ENCODE results near the gene ZNF462. TPM values are rescaled to one million over a fixed set of nuclear protein-coding genes. Genes with fewer than 3 reads are reported as not detected.

The ZNF462 gene
- total RNA-seq, 1 experiment from 2014 or later, result 121 TPM

DNA sequence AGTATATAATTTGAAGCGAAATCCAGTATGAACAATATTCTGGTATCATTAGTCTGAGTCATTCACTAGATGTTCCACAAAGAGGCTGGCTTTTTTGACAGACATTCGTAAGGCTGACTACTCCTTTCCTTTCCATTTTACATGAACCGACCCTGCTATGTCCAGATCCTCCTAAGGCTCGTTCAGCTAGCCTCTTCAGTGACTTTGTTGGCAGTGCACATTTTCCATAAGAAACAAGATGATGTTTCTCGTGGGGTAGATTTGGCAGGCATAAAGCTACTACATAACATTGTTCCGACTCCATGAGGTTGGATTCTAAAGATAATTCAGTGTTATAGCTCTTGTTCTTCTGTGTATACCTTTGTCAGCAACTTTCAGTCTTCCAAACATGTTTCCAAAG is 49.0 kb downstream of the ZNF462 start (continued):
- no peak for TF ChIP-seq ZNF512 (CRISPR knock-in tag; IDR thresholded peaks at IDR 0.05; ENCODE audit: borderline replicate concordance)
- no peak for TF ChIP-seq TP53 (CRISPR knock-in tag; IDR thresholded peaks at IDR 0.05)

DNA sequence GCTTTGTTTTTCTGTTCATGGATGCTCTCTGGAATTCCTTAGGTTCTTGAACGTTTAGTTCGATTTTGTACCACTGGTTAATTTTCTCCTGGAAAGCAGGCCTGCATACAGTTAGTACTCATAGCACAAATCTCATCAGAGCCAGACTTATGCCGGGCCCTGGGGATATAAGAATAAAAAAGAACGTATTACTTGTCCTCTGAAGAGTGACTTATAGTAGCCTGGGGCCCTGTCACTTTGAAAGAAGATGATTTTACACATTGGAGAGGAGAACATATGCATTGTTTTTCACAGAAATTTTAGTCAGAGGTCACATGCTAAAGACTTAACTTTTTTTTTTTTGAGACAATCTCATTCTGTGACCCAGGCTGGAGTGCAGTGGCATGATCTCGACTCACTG is 50.3 kb downstream of the ZNF462 start:
- no peaks in the 10 kb centered on the region for H3K9me3 Mint-ChIP-seq
- no peak for ATAC-seq
- H3K36me3 Mint-ChIP-seq, result peaks cover 12% of the 10 kb centered on the region
- H3K27ac Mint-ChIP-seq, result no peak overlapping the region
- H3K27me3 Mint-ChIP-seq (ENCODE audit: low read depth), result no peaks in the 10 kb centered on the region
- no peak overlapping the region for H3K4me3 Mint-ChIP-seq
- peaks cover 69% of the 10 kb centered on the region for H3K4me1 Mint-ChIP-seq
- TF ChIP-seq RORB (CRISPR knock-in tag; IDR thresholded peaks at IDR 0.05), result no peak
- TF ChIP-seq, protein P1, sequence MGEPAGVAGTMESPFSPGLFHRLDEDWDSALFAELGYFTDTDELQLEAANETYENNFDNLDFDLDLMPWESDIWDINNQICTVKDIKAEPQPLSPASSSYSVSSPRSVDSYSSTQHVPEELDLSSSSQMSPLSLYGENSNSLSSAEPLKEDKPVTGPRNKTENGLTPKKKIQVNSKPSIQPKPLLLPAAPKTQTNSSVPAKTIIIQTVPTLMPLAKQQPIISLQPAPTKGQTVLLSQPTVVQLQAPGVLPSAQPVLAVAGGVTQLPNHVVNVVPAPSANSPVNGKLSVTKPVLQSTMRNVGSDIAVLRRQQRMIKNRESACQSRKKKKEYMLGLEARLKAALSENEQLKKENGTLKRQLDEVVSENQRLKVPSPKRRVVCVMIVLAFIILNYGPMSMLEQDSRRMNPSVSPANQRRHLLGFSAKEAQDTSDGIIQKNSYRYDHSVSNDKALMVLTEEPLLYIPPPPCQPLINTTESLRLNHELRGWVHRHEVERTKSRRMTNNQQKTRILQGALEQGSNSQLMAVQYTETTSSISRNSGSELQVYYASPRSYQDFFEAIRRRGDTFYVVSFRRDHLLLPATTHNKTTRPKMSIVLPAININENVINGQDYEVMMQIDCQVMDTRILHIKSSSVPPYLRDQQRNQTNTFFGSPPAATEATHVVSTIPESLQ (CRISPR knock-in tag; IDR thresholded peaks at IDR 0.05), result no peak
- no peak for TF ChIP-seq SP1 (CRISPR knock-in tag; conservative IDR thresholded peaks at IDR 0.05)
- no peak for DNase-seq (ENCODE audit: low spot score)
- ChIA-PET POLR2A (no interaction called here), CTCF (interaction anchor here (0.8 kb wide), 1 partner anchor 627 kb away, joined by 3 read pairs; no protein-coding TSS in a partner anchor)

DNA sequence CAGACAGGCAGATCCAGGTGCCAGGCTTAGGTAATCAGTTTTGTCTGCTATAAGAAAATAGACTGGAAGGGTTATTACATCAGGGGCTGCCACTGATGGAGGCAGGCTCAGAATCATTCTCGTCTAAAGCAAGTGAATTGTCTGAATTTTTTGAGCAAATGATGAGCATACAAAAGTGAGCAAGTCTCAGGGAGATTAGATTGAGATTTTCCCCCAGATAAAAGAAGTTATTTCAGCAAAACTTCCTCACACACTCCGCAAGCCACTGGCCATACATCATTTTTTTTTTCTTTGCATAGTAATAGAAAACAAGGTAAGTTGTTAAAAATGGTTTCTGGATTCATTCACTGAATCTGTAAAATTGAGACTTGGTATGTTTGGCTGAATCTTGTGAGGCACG is 52.9 kb downstream of the ZNF462 start:
- Mint-ChIP-seq H3K4me3 (no peak overlapping the region), H3K36me3 (peaks cover 31% of the 10 kb centered on the region), H3K4me1 (peaks cover 78% of the 10 kb centered on the region), H3K9me3 (0 out of 2 replicates have a peak, but pooled peaks cover 3% of the 10 kb centered on the region), H3K27ac (peak overlapping the region; percentile 6; the same call in 1 of the 2 replicates), H3K27me3 (ENCODE audit: low read depth) (no peaks in the 10 kb centered on the region)
- ATAC-seq (no peak), DNase-seq (ENCODE audit: low spot score) (no peak)
- ChIA-PET POLR2A (no interaction called here), CTCF (no interaction called here)
- TF ChIP-seq ZNF512 (CRISPR knock-in tag; IDR thresholded peaks at IDR 0.05; ENCODE audit: borderline replicate concordance), result no peak
- TF ChIP-seq ZNF219 (CRISPR knock-in tag; IDR thresholded peaks at IDR 0.05; ENCODE audit: borderline replicate concordance), result no peak
- TF ChIP-seq, protein P2, sequence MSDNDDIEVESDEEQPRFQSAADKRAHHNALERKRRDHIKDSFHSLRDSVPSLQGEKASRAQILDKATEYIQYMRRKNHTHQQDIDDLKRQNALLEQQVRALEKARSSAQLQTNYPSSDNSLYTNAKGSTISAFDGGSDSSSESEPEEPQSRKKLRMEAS (CRISPR knock-in tag; IDR thresholded peaks at IDR 0.05), result no peak
- TF ChIP-seq KAT7 (CRISPR knock-in tag; IDR thresholded peaks at IDR 0.05; ENCODE audit: borderline replicate concordance), result no peak
- TF ChIP-seq, protein P3, sequence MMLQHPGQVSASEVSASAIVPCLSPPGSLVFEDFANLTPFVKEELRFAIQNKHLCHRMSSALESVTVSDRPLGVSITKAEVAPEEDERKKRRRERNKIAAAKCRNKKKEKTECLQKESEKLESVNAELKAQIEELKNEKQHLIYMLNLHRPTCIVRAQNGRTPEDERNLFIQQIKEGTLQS (CRISPR knock-in tag; conservative IDR thresholded peaks at IDR 0.05), result no peak
- TF ChIP-seq PREB (CRISPR knock-in tag; IDR thresholded peaks at IDR 0.05; ENCODE audit: borderline replicate concordance), result no peak
- no peak for TF ChIP-seq ZSCAN18 (CRISPR knock-in tag; IDR thresholded peaks at IDR 0.05)
- TF ChIP-seq, protein P4, sequence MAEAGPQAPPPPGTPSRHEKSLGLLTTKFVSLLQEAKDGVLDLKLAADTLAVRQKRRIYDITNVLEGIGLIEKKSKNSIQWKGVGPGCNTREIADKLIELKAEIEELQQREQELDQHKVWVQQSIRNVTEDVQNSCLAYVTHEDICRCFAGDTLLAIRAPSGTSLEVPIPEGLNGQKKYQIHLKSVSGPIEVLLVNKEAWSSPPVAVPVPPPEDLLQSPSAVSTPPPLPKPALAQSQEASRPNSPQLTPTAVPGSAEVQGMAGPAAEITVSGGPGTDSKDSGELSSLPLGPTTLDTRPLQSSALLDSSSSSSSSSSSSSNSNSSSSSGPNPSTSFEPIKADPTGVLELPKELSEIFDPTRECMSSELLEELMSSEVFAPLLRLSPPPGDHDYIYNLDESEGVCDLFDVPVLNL (CRISPR knock-in tag; IDR thresholded peaks at IDR 0.05; ENCODE audit: borderline replicate concordance, low read depth), result no peak
- TF ChIP-seq, protein P5, sequence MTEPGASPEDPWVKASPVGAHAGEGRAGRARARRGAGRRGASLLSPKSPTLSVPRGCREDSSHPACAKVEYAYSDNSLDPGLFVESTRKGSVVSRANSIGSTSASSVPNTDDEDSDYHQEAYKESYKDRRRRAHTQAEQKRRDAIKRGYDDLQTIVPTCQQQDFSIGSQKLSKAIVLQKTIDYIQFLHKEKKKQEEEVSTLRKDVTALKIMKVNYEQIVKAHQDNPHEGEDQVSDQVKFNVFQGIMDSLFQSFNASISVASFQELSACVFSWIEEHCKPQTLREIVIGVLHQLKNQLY (CRISPR knock-in tag; IDR thresholded peaks at IDR 0.05), result no peak
- TF ChIP-seq RORB (CRISPR knock-in tag; IDR thresholded peaks at IDR 0.05), result no peak
- TF ChIP-seq, protein P6, sequence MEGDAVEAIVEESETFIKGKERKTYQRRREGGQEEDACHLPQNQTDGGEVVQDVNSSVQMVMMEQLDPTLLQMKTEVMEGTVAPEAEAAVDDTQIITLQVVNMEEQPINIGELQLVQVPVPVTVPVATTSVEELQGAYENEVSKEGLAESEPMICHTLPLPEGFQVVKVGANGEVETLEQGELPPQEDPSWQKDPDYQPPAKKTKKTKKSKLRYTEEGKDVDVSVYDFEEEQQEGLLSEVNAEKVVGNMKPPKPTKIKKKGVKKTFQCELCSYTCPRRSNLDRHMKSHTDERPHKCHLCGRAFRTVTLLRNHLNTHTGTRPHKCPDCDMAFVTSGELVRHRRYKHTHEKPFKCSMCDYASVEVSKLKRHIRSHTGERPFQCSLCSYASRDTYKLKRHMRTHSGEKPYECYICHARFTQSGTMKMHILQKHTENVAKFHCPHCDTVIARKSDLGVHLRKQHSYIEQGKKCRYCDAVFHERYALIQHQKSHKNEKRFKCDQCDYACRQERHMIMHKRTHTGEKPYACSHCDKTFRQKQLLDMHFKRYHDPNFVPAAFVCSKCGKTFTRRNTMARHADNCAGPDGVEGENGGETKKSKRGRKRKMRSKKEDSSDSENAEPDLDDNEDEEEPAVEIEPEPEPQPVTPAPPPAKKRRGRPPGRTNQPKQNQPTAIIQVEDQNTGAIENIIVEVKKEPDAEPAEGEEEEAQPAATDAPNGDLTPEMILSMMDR (IDR thresholded peaks at IDR 0.05), result no peak
- TF ChIP-seq ZNF317 (CRISPR knock-in tag; IDR thresholded peaks at IDR 0.05; ENCODE audit: borderline replicate concordance, low read depth), result no peak
- TF ChIP-seq GABPB1 (CRISPR knock-in tag; IDR thresholded peaks at IDR 0.05), result no peak
- TF ChIP-seq ATF2 (CRISPR knock-in tag; IDR thresholded peaks at IDR 0.05; ENCODE audit: borderline replicate concordance, low read depth), result no peak
- no peak for TF ChIP-seq FOXP1 (CRISPR knock-in tag; IDR thresholded peaks at IDR 0.05; ENCODE audit: borderline replicate concordance)
